Endothelial cell of umbilical vein (primary cell): ENCODE data around the gene IGSF6. TPM values are rescaled to one million over a fixed set of nuclear protein-coding genes. Genes with fewer than 3 reads are reported as not detected.

Source experiments
- BruUV-seq: library from RNA; stranded (reverse); fragments of 400-500 nt; replicated peaks from 2 replicates; lab custom pipeline; 2021; lab: Mats Ljungman, UMichigan
- CTCF ChIA-PET: fragments of 300-600, 350-600 bp; sonication (Branson Sonifier 250); formaldehyde crosslinking; loops from one replicate; lab custom pipeline; 2021; ENCODE audit warnings: antibody characterized with exemption, inconsistent platforms; lab: Charles Lee
- POLR2A ChIA-PET: fragments of 300-600, 350-600 bp; sonication (Branson Sonifier 250); formaldehyde crosslinking; loops from one replicate; lab custom pipeline; 2021; ENCODE audit warnings: antibody characterized with exemption, inconsistent platforms; lab: Charles Lee
- DNase-seq: peaks from one replicate; pipeline ENCODE4 v3.0.0-alpha.2; 2011; ENCODE audit warnings: low read depth, low spot score
- FAIRE-seq: peaks from 2 replicates; lab custom pipeline; 2011; peaks lifted over from hg19 to GRCh38; lab: Jason Lieb, UNC
- H2AFZ ChIP-seq: 2 replicates; pipeline ENCODE4 v1.6.0; 2012; ENCODE audit warnings: low read depth, low read length, control low read depth, inconsistent platforms
- H3K27ac ChIP-seq: 2 replicates; pipeline ENCODE4 v1.5.1; 2011; ENCODE audit warnings: low read depth, mild to moderate bottlenecking, control low read depth, low read length, moderate library complexity; ENCODE audit not compliant: insufficient read depth
- H3K27me3 ChIP-seq, 2 experiments: 2 replicates each; pipeline versions ENCODE4 v1.6.0 to v1.6.1; 2011; ENCODE audit warnings: low read length in 2 of 2, mixed read lengths in 1 of 2; ENCODE audit not compliant: control insufficient read depth in 2 of 2, insufficient read depth in 2 of 2
- H3K36me3 ChIP-seq, 2 experiments: 2 replicates in 1 of 2; 3 replicates in 1 of 2; pipeline ENCODE4 v1.5.1; 2011; ENCODE audit warnings: low read length in 2 of 2, mild to moderate bottlenecking in 1 of 2, moderate library complexity in 1 of 2; ENCODE audit not compliant: control insufficient read depth in 2 of 2, insufficient read depth in 2 of 2; ENCODE audit errors: extremely low read depth in 1 of 2
- H3K4me1 ChIP-seq: 3 replicates; pipeline ENCODE4 v1.5.1; 2011; ENCODE audit warnings: mild to moderate bottlenecking, low read length; ENCODE audit not compliant: control insufficient read depth, insufficient read depth; ENCODE audit errors: extremely low read depth
- H3K4me2 ChIP-seq: 2 replicates; pipeline ENCODE4 v1.6.1; 2011; ENCODE audit warnings: low read length, control low read depth, mixed read lengths; ENCODE audit not compliant: insufficient read depth
- H3K4me3 ChIP-seq, 3 experiments: fragments of 200-600 bp in 1 of 3; sonication (generic), shearing (Covaris generic) in 1 of 3; replicated peaks in 1 of 3; 2 replicates each; pipeline ENCODE4 v1.5.1; 2011 to 2016; ENCODE audit warnings: control low read depth in 3 of 3, low read length in 3 of 3, mild to moderate bottlenecking in 2 of 3, inconsistent platforms in 1 of 3, low read depth in 1 of 3, moderate library complexity in 1 of 3; ENCODE audit not compliant: insufficient read depth in 1 of 3
- H3K79me2 ChIP-seq: 2 replicates; pipeline ENCODE4 v1.6.0; 2012; ENCODE audit warnings: low read length, inconsistent platforms; ENCODE audit not compliant: control insufficient read depth, insufficient read depth
- H3K9ac ChIP-seq: replicated peaks from 2 replicates; pipeline ENCODE3; 2011; ENCODE audit warnings: low read length, control low read depth; ENCODE audit not compliant: insufficient read depth; ENCODE audit errors: extremely low read depth
- H3K9me1 ChIP-seq: replicated peaks from 3 replicates; pipeline ENCODE4 v1.6.0; 2011; ENCODE audit warnings: mild to moderate bottlenecking, low read length; ENCODE audit not compliant: control insufficient read depth, insufficient read depth; ENCODE audit errors: extremely low read depth
- H3K9me3 ChIP-seq: replicated peaks from 2 replicates; pipeline ENCODE4 v1.5.1; 2012; ENCODE audit warnings: low read length, inconsistent platforms; ENCODE audit not compliant: control insufficient read depth, insufficient read depth
- H4K20me1 ChIP-seq: replicated peaks from 2 replicates; pipeline ENCODE3; 2011; ENCODE audit warnings: mild to moderate bottlenecking, low read length; ENCODE audit not compliant: control insufficient read depth, insufficient read depth; ENCODE audit errors: extremely low read depth
- EZH2 ChIP-seq: IDR thresholded peaks from 2 replicates; pipeline ENCODE4 v1.6.1; 2012; ENCODE audit warnings: borderline replicate concordance, low read depth, mild to moderate bottlenecking, moderate library complexity, low read length, inconsistent platforms; ENCODE audit not compliant: severe bottlenecking
- FOS ChIP-seq: IDR thresholded peaks from 2 replicates; pipeline ENCODE4 v1.6.1; 2011; ENCODE audit warnings: mild to moderate bottlenecking, low read length, moderate library complexity, borderline replicate concordance; ENCODE audit not compliant: insufficient read depth
- GATA2 ChIP-seq: IDR thresholded peaks from 2 replicates; pipeline ENCODE4 v1.7.0; 2011; ENCODE audit warnings: low read depth, mild to moderate bottlenecking, moderate library complexity, mixed read lengths, low read length; ENCODE audit not compliant: insufficient read length, insufficient read depth
- JUN ChIP-seq: IDR thresholded peaks from 2 replicates; pipeline ENCODE4 v1.6.1; 2011; ENCODE audit warnings: borderline replicate concordance, low read depth; ENCODE audit not compliant: insufficient read length, insufficient read depth
- MYC ChIP-seq: IDR thresholded peaks from one replicate; pipeline ENCODE4 v1.6.1; 2011; ENCODE audit warnings: mild to moderate bottlenecking, low read depth, low read length
- POLR2A ChIP-seq: IDR thresholded peaks from 2 replicates; pipeline ENCODE4 v1.6.1; 2012; ENCODE audit warnings: low read depth, mild to moderate bottlenecking, control low read depth, low read length
- POLR2AphosphoS5 ChIP-seq: IDR thresholded peaks from 2 replicates; pipeline ENCODE4 v1.6.1; 2012; ENCODE audit warnings: low read depth, mild to moderate bottlenecking, control low read depth, low read length, moderate library complexity; ENCODE audit not compliant: insufficient read depth
- dilution Hi-C: fragments of 300-500 bp; cut with MboI; formaldehyde crosslinking; loops from one replicate; pipeline ENCODE4 v1.15.0; 2019; ENCODE audit warnings: low sequenced_read_pairs; ENCODE audit not compliant: extremely low pct_ligation_motif_present
- intact Hi-C: fragments of 100-400 bp; cut with micrococcal nuclease; formaldehyde crosslinking; loops from one replicate; pipeline ENCODE4 v1.10.0; 2022
- polyA plus RNA-seq, 4 experiments: library from polyadenylated mRNA; depleted of rRNA in 3 of 4; stranded (reverse) in 3 of 4; unstranded in 1 of 4; fragments of >200 nt; gene quantifications; 2 replicates each; pipeline versions ENCODE4 v1.2.1 to v1.2.3, GENCODE V29; 2011 to 2012; ENCODE audit warnings: missing spikeins in 1 of 4
- total RNA-seq: library from RNA; stranded (reverse); gene quantifications from 2 replicates; pipeline ENCODE4 v1.2.3, GENCODE V29; 2021
- TF ChIP-seq, protein P1 (sequence below), 2 donors: IDR thresholded peaks; 1 replicate in 1 of 2; 2 replicates in 1 of 2; pipeline ENCODE4 v1.5.1; 2011; ENCODE audit warnings: low read length in 2 of 2, mild to moderate bottlenecking in 2 of 2, moderate library complexity in 2 of 2, control low read depth in 1 of 2, inconsistent platforms in 1 of 2, low read depth in 1 of 2; ENCODE audit not compliant: insufficient read depth in 1 of 2; ENCODE audit errors: extremely low read depth in 1 of 2
- TF ChIP-seq, protein P2 (sequence below): IDR thresholded peaks from 2 replicates; pipeline ENCODE4 v1.6.1; 2011; ENCODE audit not compliant: insufficient read depth, insufficient read length

IGSF6 gene
- total and polyA plus RNA-seq, 2 donors (not counting 3 experiments of a cell fraction or from before 2014, with no cell fraction given), result not detected

DNA sequence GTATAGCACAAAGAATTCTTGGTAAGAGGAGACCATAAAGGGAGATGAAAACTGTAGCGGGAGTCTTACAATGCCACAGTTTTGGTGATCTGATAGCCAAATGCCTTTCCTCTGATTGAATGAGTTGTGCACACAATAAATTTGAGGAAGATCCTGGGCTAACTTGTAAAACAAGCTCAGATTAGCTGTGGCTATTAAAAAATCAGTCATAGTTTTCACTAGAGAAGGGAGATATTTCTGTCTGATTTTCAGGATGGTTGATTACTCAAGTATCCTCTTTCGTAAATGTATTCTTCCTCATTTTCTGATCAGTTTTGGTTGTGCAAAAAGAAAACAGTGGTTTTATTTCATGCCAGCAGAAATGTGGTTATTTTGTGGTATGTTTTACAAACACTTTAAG lies 62.1 kb downstream of the IGSF6 start:
- no peak overlapping the region for H3K27ac ChIP-seq
- BruUV-seq, result no TSS peak
- no peaks in the 10 kb centered on the region for H4K20me1 ChIP-seq
- POLR2A ChIA-PET, result no interaction called here
- no peak overlapping the region for H3K4me3 ChIP-seq
- H3K9me1 ChIP-seq, result no peaks in the 10 kb centered on the region
- no peaks in the 10 kb centered on the region for H3K79me2 ChIP-seq
- no peak for FAIRE-seq
- TF ChIP-seq, protein P1, sequence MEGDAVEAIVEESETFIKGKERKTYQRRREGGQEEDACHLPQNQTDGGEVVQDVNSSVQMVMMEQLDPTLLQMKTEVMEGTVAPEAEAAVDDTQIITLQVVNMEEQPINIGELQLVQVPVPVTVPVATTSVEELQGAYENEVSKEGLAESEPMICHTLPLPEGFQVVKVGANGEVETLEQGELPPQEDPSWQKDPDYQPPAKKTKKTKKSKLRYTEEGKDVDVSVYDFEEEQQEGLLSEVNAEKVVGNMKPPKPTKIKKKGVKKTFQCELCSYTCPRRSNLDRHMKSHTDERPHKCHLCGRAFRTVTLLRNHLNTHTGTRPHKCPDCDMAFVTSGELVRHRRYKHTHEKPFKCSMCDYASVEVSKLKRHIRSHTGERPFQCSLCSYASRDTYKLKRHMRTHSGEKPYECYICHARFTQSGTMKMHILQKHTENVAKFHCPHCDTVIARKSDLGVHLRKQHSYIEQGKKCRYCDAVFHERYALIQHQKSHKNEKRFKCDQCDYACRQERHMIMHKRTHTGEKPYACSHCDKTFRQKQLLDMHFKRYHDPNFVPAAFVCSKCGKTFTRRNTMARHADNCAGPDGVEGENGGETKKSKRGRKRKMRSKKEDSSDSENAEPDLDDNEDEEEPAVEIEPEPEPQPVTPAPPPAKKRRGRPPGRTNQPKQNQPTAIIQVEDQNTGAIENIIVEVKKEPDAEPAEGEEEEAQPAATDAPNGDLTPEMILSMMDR (IDR thresholded peaks at IDR 0.05; ENCODE audit: extremely low read depth in 1 of 2, insufficient read depth in 1 of 2, low read depth in 1 of 2, low read length in 2 of 2), result no peak
- TF ChIP-seq MYC (no peak), GATA2 (no peak), JUN (no peak), FOS (no peak), POLR2AphosphoS5 (no peak), POLR2A (no peak), EZH2 (no peak)
- TF ChIP-seq, protein P2, sequence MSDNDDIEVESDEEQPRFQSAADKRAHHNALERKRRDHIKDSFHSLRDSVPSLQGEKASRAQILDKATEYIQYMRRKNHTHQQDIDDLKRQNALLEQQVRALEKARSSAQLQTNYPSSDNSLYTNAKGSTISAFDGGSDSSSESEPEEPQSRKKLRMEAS, result no peak
- H3K9ac ChIP-seq, result no peak overlapping the region
- no peak for DNase-seq
- no peak overlapping the region for H3K4me2 ChIP-seq
- no peaks in the 10 kb centered on the region for H3K36me3 ChIP-seq
- H3K4me1 ChIP-seq, result no peaks in the 10 kb centered on the region
- peaks cover 0 to 5% of the 10 kb centered on the region in 2 experiments for H3K27me3 ChIP-seq
- dilution Hi-C loops, result no loop called here
- H2AFZ ChIP-seq, result no peak overlapping the region
- intact Hi-C loops, result no loop called here
- no peaks in the 10 kb centered on the region for H3K9me3 ChIP-seq
- CTCF ChIA-PET, result interaction anchor here (1.5 to 2.8 kb wide), 3 partner anchors 51 to 118 kb away, joined by 3 to 11 read pairs (median 4); no protein-coding TSS in a partner anchor
